ENCODE measurements around the gene C19orf38.
A peak's percentile ranks its signal among the peaks of the same experiment; 100 is the strongest.

Gene C19orf38

DNA sequence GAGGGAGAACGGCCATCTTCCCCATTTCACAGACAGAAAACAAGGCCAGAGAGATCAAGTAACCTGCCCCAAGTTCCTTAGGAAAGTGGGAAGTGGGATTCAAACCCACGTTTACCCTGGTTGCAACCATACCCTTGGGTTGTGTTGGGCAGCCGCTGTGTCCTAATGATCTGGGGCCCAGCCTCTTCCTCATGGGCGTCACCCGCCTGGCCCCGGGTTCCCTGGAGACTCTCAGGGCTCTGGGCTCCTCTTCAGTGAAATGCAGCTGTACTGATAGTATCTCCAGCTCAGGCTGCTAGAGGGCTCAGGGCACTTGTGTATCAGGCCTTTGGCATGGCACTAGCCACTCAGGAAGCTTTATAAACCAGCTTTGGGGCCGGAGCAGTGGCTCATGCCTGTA, 22.0 kb upstream of the C19orf38 start:
- no peak overlapping the region for H3K27ac ChIP-seq (ENCODE audit: low read length)
- no peaks in the 10 kb centered on the region for H3K79me2 ChIP-seq (ENCODE audit: low read length)
- no peak overlapping the region for H2AFZ ChIP-seq (ENCODE audit: low read depth, low read length)
- TF ChIP-seq CTCF (IDR thresholded peaks at IDR 0.05; ENCODE audit: low read depth, low read length) = no peak
- no peak for TF ChIP-seq EZH2phosphoT487 (IDR thresholded peaks at IDR 0.05; ENCODE audit: low read depth)
- H3K4me3 ChIP-seq (ENCODE audit: low read length) = no peak overlapping the region
- H3K9ac ChIP-seq (ENCODE audit: low read length) = no peak overlapping the region
- H3K27me3 ChIP-seq (ENCODE audit: low read depth, low read length) = no peaks in the 10 kb centered on the region
- no peaks in the 10 kb centered on the region for H3K9me3 ChIP-seq (ENCODE audit: insufficient read depth, low read length)
- H3K4me2 ChIP-seq (ENCODE audit: low read length) = no peak overlapping the region
- no peaks in the 10 kb centered on the region for H4K20me1 ChIP-seq (ENCODE audit: insufficient read depth, low read length)
- no peaks in the 10 kb centered on the region for H3K4me1 ChIP-seq (ENCODE audit: low read length)
- H3K36me3 ChIP-seq (replicated peaks; ENCODE audit: low read depth, low read length) = peaks cover 27% of the 10 kb centered on the region

GRCh38 chr19:10826846-10827245, 21.4 kb upstream of the C19orf38 start:
- Histone ChIP-seq H3K27ac (ENCODE audit: low read length) (no peak overlapping the region), H4K20me1 (ENCODE audit: insufficient read depth, low read length) (no peaks in the 10 kb centered on the region), H3K4me3 (ENCODE audit: low read length) (no peak overlapping the region), H2AFZ (ENCODE audit: low read depth, low read length) (no peak overlapping the region), H3K4me1 (ENCODE audit: low read length) (no peaks in the 10 kb centered on the region), H3K4me2 (ENCODE audit: low read length) (no peak overlapping the region), H3K36me3 (replicated peaks; ENCODE audit: low read depth, low read length) (peaks cover 24% of the 10 kb centered on the region), H3K79me2 (ENCODE audit: low read length) (no peaks in the 10 kb centered on the region), H3K9me3 (ENCODE audit: insufficient read depth, low read length) (no peaks in the 10 kb centered on the region), H3K9ac (ENCODE audit: low read length) (no peak overlapping the region), H3K27me3 (ENCODE audit: low read depth, low read length) (no peaks in the 10 kb centered on the region)
- TF ChIP-seq CTCF (IDR thresholded peaks at IDR 0.05; ENCODE audit: low read depth, low read length) (no peak), EZH2phosphoT487 (IDR thresholded peaks at IDR 0.05; ENCODE audit: low read depth) (no peak)

GRCh38 chr19:10828981-10829821, 19.0 kb upstream of the C19orf38 start:
- H3K4me3 ChIP-seq (ENCODE audit: low read length) = no peak overlapping the region
- H3K79me2 ChIP-seq (ENCODE audit: low read length) = no peaks in the 10 kb centered on the region
- no peaks in the 10 kb centered on the region for H3K4me1 ChIP-seq (ENCODE audit: low read length)
- no peak overlapping the region for H3K27ac ChIP-seq (ENCODE audit: low read length)
- no peaks in the 10 kb centered on the region for H3K27me3 ChIP-seq (ENCODE audit: low read depth, low read length)
- H3K4me2 ChIP-seq (ENCODE audit: low read length) = no peak overlapping the region
- no peak overlapping the region for H3K9ac ChIP-seq (ENCODE audit: low read length)
- H2AFZ ChIP-seq (ENCODE audit: low read depth, low read length) = no peak overlapping the region
- peak; percentile 21; the same call in 1 of the 2 replicates for TF ChIP-seq CTCF (IDR thresholded peaks at IDR 0.05; ENCODE audit: low read depth, low read length)
- TF ChIP-seq EZH2phosphoT487 (IDR thresholded peaks at IDR 0.05; ENCODE audit: low read depth) = no peak
- no peaks in the 10 kb centered on the region for H4K20me1 ChIP-seq (ENCODE audit: insufficient read depth, low read length)
- peaks cover 27% of the 10 kb centered on the region for H3K36me3 ChIP-seq (replicated peaks; ENCODE audit: low read depth, low read length)
- no peaks in the 10 kb centered on the region for H3K9me3 ChIP-seq (ENCODE audit: insufficient read depth, low read length)

- peaks cover 23% of the 10 kb centered on the region for H3K36me3 ChIP-seq (replicated peaks; ENCODE audit: low read depth, low read length)
- H3K4me2 ChIP-seq (ENCODE audit: low read length) = no peak overlapping the region
- no peak overlapping the region for H2AFZ ChIP-seq (ENCODE audit: low read depth, low read length)
- H3K79me2 ChIP-seq (ENCODE audit: low read length) = no peaks in the 10 kb centered on the region
- TF ChIP-seq CTCF (IDR thresholded peaks at IDR 0.05; ENCODE audit: low read depth, low read length) (no peak), EZH2phosphoT487 (IDR thresholded peaks at IDR 0.05; ENCODE audit: low read depth) (no peak)
- H3K4me3 ChIP-seq (ENCODE audit: low read length) = no peak overlapping the region
- no peak overlapping the region for H3K27ac ChIP-seq (ENCODE audit: low read length)
- H3K27me3 ChIP-seq (ENCODE audit: low read depth, low read length) = no peaks in the 10 kb centered on the region
- peaks cover 2% of the 10 kb centered on the region; the same call in 1 of the 2 replicates for H4K20me1 ChIP-seq (ENCODE audit: insufficient read depth, low read length)
- no peaks in the 10 kb centered on the region for H3K9me3 ChIP-seq (ENCODE audit: insufficient read depth, low read length)
- H3K4me1 ChIP-seq (ENCODE audit: low read length) = no peaks in the 10 kb centered on the region
- H3K9ac ChIP-seq (ENCODE audit: low read length) = no peak overlapping the region
These were observed 18.2 kb upstream of the C19orf38 start for GRCh38 chr19:10829967-10830366.
